Endothelial cell (in vitro differentiated cells): ENCODE measurements around the gene CEP250. TPM values are rescaled to one million over a fixed set of nuclear protein-coding genes. Genes with fewer than 3 reads are reported as not detected.

ENCODE experiments used
- DNase-seq: peaks from one replicate; pipeline ENCODE4 v3.0.0; 2021; ENCODE audit warnings: low spot score
- H3K27ac Mint-ChIP-seq: one replicate; pipeline ENCODE4 v1.8.0; 2021; ENCODE audit warnings: mixed read lengths, inconsistent platforms; ENCODE audit not compliant: unreplicated experiment
- H3K27me3 Mint-ChIP-seq: one replicate; pipeline ENCODE4 v1.8.0; 2021; ENCODE audit warnings: mild to moderate bottlenecking, moderate library complexity, mixed read lengths, inconsistent platforms; ENCODE audit not compliant: unreplicated experiment
- H3K36me3 Mint-ChIP-seq: one replicate; pipeline ENCODE4 v1.8.0; 2021; ENCODE audit warnings: mild to moderate bottlenecking, low read depth, mixed read lengths, inconsistent platforms; ENCODE audit not compliant: unreplicated experiment
- H3K4me1 Mint-ChIP-seq: one replicate; pipeline ENCODE4 v1.8.0; 2021; ENCODE audit warnings: mild to moderate bottlenecking, mixed read lengths, inconsistent platforms; ENCODE audit not compliant: unreplicated experiment
- H3K4me3 Mint-ChIP-seq: one replicate; pipeline ENCODE4 v1.8.0; 2021; ENCODE audit warnings: mild to moderate bottlenecking, mixed read lengths, inconsistent platforms; ENCODE audit not compliant: unreplicated experiment
- H3K9me3 Mint-ChIP-seq: one replicate; pipeline ENCODE4 v1.8.0; 2021; ENCODE audit warnings: mixed read lengths, inconsistent platforms; ENCODE audit not compliant: unreplicated experiment
- total RNA-seq: library from RNA; stranded (reverse); fragmentation: NEBNext Ultra II Directional; extraction: Animal tissue kit (Norgen Biotek cat#: 25700); gene quantifications from one replicate; pipeline ENCODE4 v1.2.1, GENCODE V29; 2021; ENCODE audit not compliant: unreplicated experiment
- TF ChIP-seq, protein P1 (sequence below): fragments of 200-600 bp; sonication (generic); IDR thresholded peaks from one replicate; pipeline ENCODE4 v1.5.0; 2021; ENCODE audit warnings: antibody characterized with exemption; ENCODE audit not compliant: unreplicated experiment

The CEP250 gene
- total RNA-seq, 1 donor from 2014 or later = 30.7 TPM

DNA sequence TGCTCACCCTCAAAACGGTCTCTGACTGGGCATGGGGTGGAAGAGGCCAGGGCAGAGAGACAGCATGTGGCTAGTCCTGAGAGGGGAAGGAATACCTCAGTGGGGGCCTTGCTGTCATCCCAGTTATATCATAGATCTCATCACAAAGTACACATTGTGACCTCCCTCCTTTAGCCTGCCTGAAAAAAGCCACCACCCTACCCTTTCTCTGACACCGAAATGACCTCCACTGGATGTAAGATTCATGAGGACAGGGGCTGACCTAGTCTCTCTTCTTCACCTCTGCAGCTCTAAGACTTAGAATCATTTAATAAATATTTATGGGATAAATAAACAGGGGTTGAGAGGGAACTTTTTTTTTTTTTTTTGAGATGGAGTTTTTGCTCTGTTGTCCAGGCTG, 74.2 kb downstream of the CEP250 start, which contains the start of gene C20orf173:
Gene C20orf173, minus strand, starts transcription at position 101 of the 400 bp plus-strand sequence. CDS start 279 bp downstream, outside the sequence.
- H3K4me1 Mint-ChIP-seq = no peaks in the 10 kb centered on the region
- H3K9me3 Mint-ChIP-seq = no peaks in the 10 kb centered on the region
- TF ChIP-seq, protein P1, sequence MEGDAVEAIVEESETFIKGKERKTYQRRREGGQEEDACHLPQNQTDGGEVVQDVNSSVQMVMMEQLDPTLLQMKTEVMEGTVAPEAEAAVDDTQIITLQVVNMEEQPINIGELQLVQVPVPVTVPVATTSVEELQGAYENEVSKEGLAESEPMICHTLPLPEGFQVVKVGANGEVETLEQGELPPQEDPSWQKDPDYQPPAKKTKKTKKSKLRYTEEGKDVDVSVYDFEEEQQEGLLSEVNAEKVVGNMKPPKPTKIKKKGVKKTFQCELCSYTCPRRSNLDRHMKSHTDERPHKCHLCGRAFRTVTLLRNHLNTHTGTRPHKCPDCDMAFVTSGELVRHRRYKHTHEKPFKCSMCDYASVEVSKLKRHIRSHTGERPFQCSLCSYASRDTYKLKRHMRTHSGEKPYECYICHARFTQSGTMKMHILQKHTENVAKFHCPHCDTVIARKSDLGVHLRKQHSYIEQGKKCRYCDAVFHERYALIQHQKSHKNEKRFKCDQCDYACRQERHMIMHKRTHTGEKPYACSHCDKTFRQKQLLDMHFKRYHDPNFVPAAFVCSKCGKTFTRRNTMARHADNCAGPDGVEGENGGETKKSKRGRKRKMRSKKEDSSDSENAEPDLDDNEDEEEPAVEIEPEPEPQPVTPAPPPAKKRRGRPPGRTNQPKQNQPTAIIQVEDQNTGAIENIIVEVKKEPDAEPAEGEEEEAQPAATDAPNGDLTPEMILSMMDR = no peak
- H3K36me3 Mint-ChIP-seq = no peaks in the 10 kb centered on the region
- no peak within 1 kb of the TSS for H3K4me3 Mint-ChIP-seq
- no peak for DNase-seq
- peaks cover under 1% of the 10 kb centered on the region for H3K27me3 Mint-ChIP-seq
- no peak within 1 kb of the TSS for H3K27ac Mint-ChIP-seq

DNA sequence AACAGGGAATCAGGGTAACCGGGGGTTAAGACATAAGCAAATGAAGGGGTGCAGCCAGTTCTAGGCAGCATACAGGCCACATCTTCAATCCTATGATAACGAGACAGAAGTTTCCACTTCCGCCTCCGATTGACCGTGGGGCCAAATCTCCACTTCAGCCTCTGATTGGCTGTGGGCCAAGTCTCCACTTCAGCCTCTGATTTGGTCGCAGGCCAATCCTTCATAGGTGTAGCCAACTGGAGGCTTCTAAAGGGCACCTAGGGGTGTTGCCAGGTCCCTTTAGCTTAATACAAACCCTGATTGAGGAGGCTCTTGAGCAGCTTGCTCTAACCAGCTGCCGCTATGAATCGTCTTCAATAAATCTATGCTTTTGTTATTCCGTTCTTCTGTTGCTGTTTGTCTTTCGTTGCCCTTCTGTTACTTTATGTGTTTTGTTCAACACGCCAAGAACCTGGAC, 84.4 kb downstream of the CEP250 start:
- peaks cover 6% of the 10 kb centered on the region for H3K36me3 Mint-ChIP-seq
- H3K4me1 Mint-ChIP-seq = peaks cover 17% of the 10 kb centered on the region
- TF ChIP-seq, protein P1 = no peak
- no peaks in the 10 kb centered on the region for H3K9me3 Mint-ChIP-seq
- DNase-seq = peak; percentile 57
- peak overlapping the region; percentile 88 for H3K4me3 Mint-ChIP-seq
- peak overlapping the region; percentile 92 for H3K27ac Mint-ChIP-seq
- H3K27me3 Mint-ChIP-seq = no peaks in the 10 kb centered on the region

DNA sequence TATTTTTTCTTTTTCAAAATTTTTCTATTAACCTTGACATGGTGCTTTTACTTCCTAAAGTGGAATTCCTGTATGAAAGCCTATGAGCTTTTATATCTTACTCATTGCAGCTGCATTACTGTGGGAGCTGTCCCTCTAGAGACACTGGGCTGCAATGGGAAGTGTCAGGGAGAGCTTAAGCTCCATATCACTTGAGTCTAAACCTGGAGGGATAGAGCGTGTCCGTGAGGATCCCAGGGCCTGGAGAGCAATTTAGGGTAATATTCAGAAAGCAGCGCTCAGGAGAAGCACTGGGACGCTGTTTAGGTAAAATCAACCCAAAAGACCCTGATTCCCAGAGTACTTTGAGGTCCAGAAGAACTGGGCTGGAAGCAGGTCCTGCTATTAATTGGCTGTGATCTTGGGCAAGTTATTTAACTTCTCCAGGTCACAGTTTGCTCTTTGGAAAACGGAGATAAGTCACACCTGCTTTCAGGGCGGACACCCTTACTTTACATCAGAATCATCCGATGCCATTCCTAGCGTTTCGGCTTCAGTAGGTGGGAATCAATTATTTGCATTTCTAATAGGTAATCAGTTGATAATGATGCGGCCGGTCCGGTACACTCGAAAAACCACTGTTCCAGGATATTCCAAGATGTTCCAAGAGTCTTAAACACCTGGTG, 85.9 kb downstream of the CEP250 start:
- H3K27ac Mint-ChIP-seq = peak overlapping the region; percentile 90
- TF ChIP-seq, protein P1 = no peak
- peak overlapping the region; percentile 94 for H3K4me3 Mint-ChIP-seq
- no peaks in the 10 kb centered on the region for H3K9me3 Mint-ChIP-seq
- no peaks in the 10 kb centered on the region for H3K27me3 Mint-ChIP-seq
- H3K36me3 Mint-ChIP-seq = peaks cover 6% of the 10 kb centered on the region
- DNase-seq = no peak
- H3K4me1 Mint-ChIP-seq = peaks cover 17% of the 10 kb centered on the region

DNA sequence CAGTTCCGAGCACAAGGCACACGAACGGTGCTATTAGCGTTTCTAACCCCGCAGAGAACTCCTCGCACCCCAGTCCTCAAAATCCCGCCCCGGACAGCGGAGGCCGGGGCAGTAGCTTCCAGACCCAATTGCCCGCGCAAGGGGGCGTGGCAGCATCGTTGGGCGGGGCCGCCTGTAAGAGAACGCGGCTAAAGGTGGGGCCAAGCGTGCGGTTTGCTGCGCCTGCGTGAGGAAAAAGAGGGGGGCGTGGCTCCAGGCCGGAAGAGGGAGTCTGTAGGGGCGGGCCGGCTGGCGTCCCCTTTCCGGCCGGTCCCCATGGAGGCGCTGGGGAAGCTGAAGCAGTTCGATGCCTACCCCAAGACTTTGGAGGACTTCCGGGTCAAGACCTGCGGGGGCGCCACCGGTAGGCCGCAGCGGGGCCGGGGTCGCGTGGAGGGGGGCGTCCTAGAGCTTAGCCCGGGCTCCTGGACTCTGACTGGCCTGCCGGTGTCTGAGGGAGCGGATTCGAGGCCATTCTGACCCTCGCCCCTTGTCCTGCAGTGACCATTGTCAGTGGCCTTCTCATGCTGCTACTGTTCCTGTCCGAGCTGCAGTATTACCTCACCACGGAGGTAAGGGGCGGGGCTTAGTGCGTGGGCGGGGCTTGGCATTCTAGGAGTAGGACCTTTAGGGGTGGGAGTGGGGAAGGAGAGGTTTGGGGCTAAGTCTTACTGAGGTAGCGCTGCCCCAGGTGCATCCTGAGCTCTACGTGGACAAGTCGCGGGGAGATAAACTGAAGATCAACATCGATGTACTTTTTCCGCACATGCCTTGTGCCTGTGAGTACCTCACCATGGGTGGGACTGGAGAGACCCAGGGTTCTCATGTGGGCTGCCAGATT, 86.6 kb downstream of the CEP250 start, which contains the start of gene ERGIC3:
Gene ERGIC3, plus strand, starts transcription at position 296 of the 880 bp plus-strand sequence. Its CDS starts 20 bp downstream, at position 316.
- Mint-ChIP-seq H3K36me3 (peaks cover 6% of the 10 kb centered on the region), H3K27ac (peak within 1 kb of the TSS; percentile 90), H3K4me1 (peaks cover 17% of the 10 kb centered on the region), H3K4me3 (peak within 1 kb of the TSS; percentile 94), H3K27me3 (no peaks in the 10 kb centered on the region), H3K9me3 (no peaks in the 10 kb centered on the region)
- DNase-seq = peak; percentile 98
- TF ChIP-seq, protein P1 = no peak
